Liver (tissue), 9 donors: Measurements from ENCODE around the gene NFKB1. TPM values are rescaled to one million over a fixed set of nuclear protein-coding genes. Genes with fewer than 3 reads are reported as not detected.

Experiments used
- DNase-seq: peaks from one replicate; pipeline ENCODE4 v3.0.0-alpha.2; 2017; ENCODE audit warnings: low spot score
- H3K27ac ChIP-seq, 2 donors: one replicate each; pipeline ENCODE4 v1.7.0; 2013; ENCODE audit warnings: inconsistent platforms in 2 of 2, low read length in 2 of 2, control low read depth in 1 of 2, low read depth in 1 of 2, mild to moderate bottlenecking in 1 of 2
- H3K27me3 ChIP-seq, 4 donors: one replicate each; pipeline versions ENCODE4 v1.6.1 to v1.7.0; 2013; ENCODE audit warnings: low read length in 3 of 4, inconsistent platforms in 1 of 4, mild to moderate bottlenecking in 1 of 4, moderate library complexity in 1 of 4; ENCODE audit not compliant: control insufficient read depth in 4 of 4, insufficient read depth in 4 of 4
- H3K36me3 ChIP-seq, 4 donors: one replicate each; pipeline versions ENCODE4 v1.6.1 to v1.7.0; 2013; ENCODE audit warnings: low read length in 3 of 4, mild to moderate bottlenecking in 3 of 4, low read depth in 1 of 4, moderate library complexity in 1 of 4; ENCODE audit not compliant: control insufficient read depth in 4 of 4, insufficient read depth in 3 of 4
- H3K4me1 ChIP-seq, 4 donors: one replicate each; pipeline versions ENCODE4 v1.6.1 to v1.7.0; 2013; ENCODE audit warnings: low read length in 3 of 4, mild to moderate bottlenecking in 3 of 4, moderate library complexity in 1 of 4; ENCODE audit not compliant: control insufficient read depth in 4 of 4, insufficient read depth in 4 of 4
- H3K4me3 ChIP-seq, 3 donors: one replicate each; pipeline versions ENCODE4 v1.6.1 to v1.7.0; 2013; ENCODE audit warnings: low read length in 3 of 3, control low read depth in 1 of 3, low read depth in 1 of 3, mild to moderate bottlenecking in 1 of 3
- H3K9ac ChIP-seq, 2 donors: one replicate each; pipeline ENCODE4 v1.7.0; 2013; ENCODE audit warnings: low read length in 2 of 2, mild to moderate bottlenecking in 2 of 2, moderate library complexity in 2 of 2, control low read depth in 1 of 2, low read depth in 1 of 2
- H3K9me3 ChIP-seq, 4 donors: one replicate each; pipeline versions ENCODE4 v1.6.1 to v1.7.0; 2013; ENCODE audit warnings: low read length in 3 of 4; ENCODE audit not compliant: control insufficient read depth in 4 of 4
- ATF3 ChIP-seq: IDR thresholded peaks from 2 replicates; pipeline ENCODE4 v1.6.1; 2016; ENCODE audit warnings: antibody characterized with exemption
- CTCF ChIP-seq: fragments of 150-350 bp; IDR thresholded peaks from 2 replicates; pipeline ENCODE4 v1.5.1; 2017; ENCODE audit warnings: improper control_type of control experiment, low read depth, low read length; ENCODE audit not compliant: missing input control
- EGR1 ChIP-seq, 2 donors: IDR thresholded peaks; 2 replicates each; pipeline ENCODE4 v1.6.1; 2016 to 2018; ENCODE audit warnings: antibody characterized with exemption in 2 of 2, low read depth in 2 of 2
- FOXA1 ChIP-seq: IDR thresholded peaks from 2 replicates; pipeline ENCODE4 v1.6.1; 2016; ENCODE audit warnings: antibody characterized with exemption
- FOXA2 ChIP-seq: IDR thresholded peaks from 2 replicates; pipeline ENCODE4 v1.6.1; 2016; ENCODE audit warnings: antibody characterized with exemption
- GABPA ChIP-seq, 2 donors: IDR thresholded peaks in 1 of 2; conservative IDR thresholded peaks in 1 of 2; 2 replicates each; pipeline ENCODE4 v1.6.1; 2016; ENCODE audit warnings: antibody characterized with exemption in 2 of 2, mild to moderate bottlenecking in 1 of 2, moderate library complexity in 1 of 2
- HNF4A ChIP-seq, 2 donors: conservative IDR thresholded peaks; 2 replicates each; pipeline ENCODE4 v1.6.1; 2016; ENCODE audit warnings: antibody characterized with exemption in 2 of 2, mild to moderate bottlenecking in 2 of 2
- HNF4G ChIP-seq: IDR thresholded peaks from 2 replicates; pipeline ENCODE4 v1.6.1; 2016; ENCODE audit warnings: antibody characterized with exemption
- JUND ChIP-seq, 2 donors: IDR thresholded peaks; 2 replicates each; pipeline ENCODE4 v1.6.1; 2016; ENCODE audit warnings: antibody characterized with exemption in 2 of 2
- MAX ChIP-seq: IDR thresholded peaks from 2 replicates; pipeline ENCODE4 v1.6.1; 2016; ENCODE audit warnings: antibody characterized with exemption
- NR2F2 ChIP-seq: IDR thresholded peaks from 2 replicates; pipeline ENCODE4 v1.6.1; 2016; ENCODE audit warnings: antibody characterized with exemption
- RAD21 ChIP-seq, 2 donors: IDR thresholded peaks; 2 replicates each; pipeline ENCODE4 v1.6.1; 2016; ENCODE audit warnings: antibody characterized with exemption in 2 of 2, mild to moderate bottlenecking in 2 of 2
- REST ChIP-seq: IDR thresholded peaks from 2 replicates; pipeline ENCODE4 v1.6.1; 2016; ENCODE audit warnings: antibody characterized with exemption, mild to moderate bottlenecking
- RXRA ChIP-seq, 2 donors: IDR thresholded peaks; 2 replicates each; pipeline ENCODE4 v1.6.1; 2017 to 2018; ENCODE audit warnings: antibody characterized with exemption in 2 of 2, mild to moderate bottlenecking in 1 of 2
- SP1 ChIP-seq: IDR thresholded peaks from 2 replicates; pipeline ENCODE4 v1.6.1; 2018; ENCODE audit warnings: antibody characterized with exemption, mild to moderate bottlenecking
- TAF1 ChIP-seq: conservative IDR thresholded peaks from 2 replicates; pipeline ENCODE4 v1.6.1; 2016; ENCODE audit warnings: antibody characterized with exemption, mild to moderate bottlenecking
- YY1 ChIP-seq: IDR thresholded peaks from 2 replicates; pipeline ENCODE4 v1.6.1; 2016; ENCODE audit warnings: antibody characterized with exemption, mild to moderate bottlenecking
- ZBTB33 ChIP-seq: IDR thresholded peaks from 2 replicates; pipeline ENCODE4 v1.6.1; 2016; ENCODE audit warnings: antibody characterized with exemption
- WGBS: extraction: QIAGEN DNeasy Blood & Tissue Kit; methylation state at CpG from one replicate; pipeline ENCODE4 v1.1.7; 2013; 5-methylcytosine and 5-hydroxymethylcytosine counted together
- polyA plus RNA-seq, 2 donors: library from polyadenylated mRNA; stranded (reverse) in 1 of 2; unstranded in 1 of 2; fragments of 200-250 nt in 1 of 2; fragments of >200 nt in 1 of 2; fragmentation: Nextera tagmentation in 1 of 2; extraction: Ambion mirVana in 1 of 2; gene quantifications; one replicate each; pipeline versions ENCODE4 v1.2.1 to v1.2.3, GENCODE V29; 2013 to 2015
- total RNA-seq, 2 donors: library from RNA; depleted of rRNA; stranded (reverse); fragments of >200 nt; gene quantifications; one replicate each; pipeline ENCODE4 v1.2.3, GENCODE V29; 2014
- donor health status: healthy.
- donor health status: healthy.
- donor health status: healthy.
- donor health status: healthy.
- donor health status: healthy.

The NFKB1 gene
- total and polyA plus RNA-seq, 4 donors = 5.1 to 23.0 (median 13.4) TPM

GRCh38 chr4:102557636-102558035 is 56.5 kb downstream of the NFKB1 start:
- no peaks in the 10 kb centered on the region for H3K27me3 ChIP-seq
- no peaks in the 10 kb centered on the region for H3K9me3 ChIP-seq
- no peak for DNase-seq
- WGBS = 92% methylated on average over 2 of the region's 2 CpGs
- peaks cover 0 to 15% (median 5%) of the 10 kb centered on the region in 4 donors for H3K4me1 ChIP-seq
- TF ChIP-seq ZBTB33 = no peak
- no peak for TF ChIP-seq HNF4G
- no peak for TF ChIP-seq NR2F2
- TF ChIP-seq FOXA2 = no peak
- no peak for TF ChIP-seq GABPA (IDR thresholded peaks at IDR 0.05 in 1 of 2, conservative IDR thresholded peaks at IDR 0.05 in 1 of 2)
- no peak for TF ChIP-seq FOXA1
- TF ChIP-seq SP1 = no peak
- no peak for TF ChIP-seq RAD21 (IDR thresholded peaks at IDR 0.05)
- no peak for TF ChIP-seq MAX
- no peak for TF ChIP-seq CTCF
- no peak for TF ChIP-seq YY1
- TF ChIP-seq ATF3 = no peak
- no peak for TF ChIP-seq HNF4A (conservative IDR thresholded peaks at IDR 0.05)
- no peak for TF ChIP-seq EGR1 (IDR thresholded peaks at IDR 0.05; ENCODE audit: low read depth in 2 of 2)
- TF ChIP-seq TAF1 = no peak
- TF ChIP-seq REST = no peak
- no peak for TF ChIP-seq JUND (IDR thresholded peaks at IDR 0.05)
- TF ChIP-seq RXRA (IDR thresholded peaks at IDR 0.05) = no peak
- peaks cover 0 to 5% (median 0%) of the 10 kb centered on the region in 4 donors for H3K36me3 ChIP-seq
- no peak overlapping the region for H3K4me3 ChIP-seq
- no peak overlapping the region for H3K9ac ChIP-seq
- no peak overlapping the region for H3K27ac ChIP-seq
